Psoas muscle (tissue), 8 donors: ENCODE measurements around the gene SLX1A. TPM values are rescaled to one million over a fixed set of nuclear protein-coding genes. Genes with fewer than 3 reads are reported as not detected.

ENCODE experiments used
- ATAC-seq, 4 donors: fragments of 200-7000 bp; cut with Tn5 transposase; one replicate each; pipeline ENCODE4 v1.9.1; 2020; ENCODE audit warnings: moderate library complexity in 3 of 4, mild to moderate bottlenecking in 2 of 4
- DNase-seq, 2 donors: peaks; one replicate each; pipeline ENCODE4 v3.0.0-alpha.2; 2020
- H3K27ac ChIP-seq: fragments of 200-600 bp; one replicate; pipeline ENCODE4 v1.8.0; 2022
- H3K27me3 ChIP-seq, 3 donors: fragments of 200-600 bp in 1 of 3; one replicate each; pipeline versions ENCODE4 v1.6.1 to v1.8.0; 2013 to 2022; ENCODE audit warnings: low read length in 2 of 3, mild to moderate bottlenecking in 2 of 3, moderate library complexity in 1 of 3; ENCODE audit not compliant: insufficient read depth in 3 of 3
- H3K36me3 ChIP-seq, 2 donors: fragments of 200-600 bp in 1 of 2; one replicate each; pipeline versions ENCODE4 v1.6.1 to v1.8.0; 2013 to 2022; ENCODE audit warnings: low read depth in 1 of 2, mild to moderate bottlenecking in 1 of 2, moderate library complexity in 1 of 2; ENCODE audit not compliant: insufficient read depth in 1 of 2
- H3K4me1 ChIP-seq: fragments of 200-600 bp; one replicate; pipeline ENCODE4 v1.8.0; 2022
- H3K4me3 ChIP-seq: fragments of 200-600 bp; one replicate; pipeline ENCODE4 v1.8.0; 2022; ENCODE audit warnings: mild to moderate bottlenecking
- H3K9me3 ChIP-seq: fragments of 200-600 bp; one replicate; pipeline ENCODE4 v1.8.0; 2022
- WGBS, 3 donors: extraction: QIAGEN DNeasy Blood & Tissue Kit; methylation state at CpG; one replicate each; pipeline versions ENCODE4 v1.1.6 to v1.1.7; 2013; 5-methylcytosine and 5-hydroxymethylcytosine counted together
- intact Hi-C, 2 donors: fragments of 100-400 bp; cut with DNase I; formaldehyde crosslinking; loops; one replicate each; pipeline versions ENCODE4 v1.11.0 to v1.14.2; 2022
- polyA plus RNA-seq, 3 donors: library from polyadenylated mRNA; stranded (reverse); fragments of 200-250 nt; gene quantifications; one replicate each; pipeline ENCODE4 v1.2.3, GENCODE V29; 2013
- total RNA-seq, 4 donors: library from RNA; stranded (reverse); fragmentation: NEBNext Ultra II Directional in 2 of 4; extraction: Animal tissue kit (Norgen Biotek cat#: 25700) in 2 of 4; gene quantifications; one replicate each; pipeline versions ENCODE4 v1.2.1 to v1.2.4, GENCODE V29; 2021 to 2023
- TF ChIP-seq, protein P1 (sequence below): fragments of 200-600 bp; IDR thresholded peaks from one replicate; pipeline ENCODE4 v1.8.0; 2022; ENCODE audit warnings: antibody characterized with exemption
- donor health status: healthy with polysubstance abuse.
- donor health status: DM: no; HTN: no; CAD: no; lungs with moderate emphysema.
- donor health status: Bipolar disorder and iron deficiency.
- donor health status: healthy.
- donor health status: DM: yes; HTN: yes; CAD: no.
- donor health status: DM: no; HTN: no; CAD: no.
- donor health status: DM: no; HTN: no; CAD: no.
- donor health status: DM: yes; HTN: yes; CAD: no.

Gene SLX1A
- total and polyA plus RNA-seq, 7 donors, result 9.2 to 45.2 (median 34.5) TPM

DNA sequence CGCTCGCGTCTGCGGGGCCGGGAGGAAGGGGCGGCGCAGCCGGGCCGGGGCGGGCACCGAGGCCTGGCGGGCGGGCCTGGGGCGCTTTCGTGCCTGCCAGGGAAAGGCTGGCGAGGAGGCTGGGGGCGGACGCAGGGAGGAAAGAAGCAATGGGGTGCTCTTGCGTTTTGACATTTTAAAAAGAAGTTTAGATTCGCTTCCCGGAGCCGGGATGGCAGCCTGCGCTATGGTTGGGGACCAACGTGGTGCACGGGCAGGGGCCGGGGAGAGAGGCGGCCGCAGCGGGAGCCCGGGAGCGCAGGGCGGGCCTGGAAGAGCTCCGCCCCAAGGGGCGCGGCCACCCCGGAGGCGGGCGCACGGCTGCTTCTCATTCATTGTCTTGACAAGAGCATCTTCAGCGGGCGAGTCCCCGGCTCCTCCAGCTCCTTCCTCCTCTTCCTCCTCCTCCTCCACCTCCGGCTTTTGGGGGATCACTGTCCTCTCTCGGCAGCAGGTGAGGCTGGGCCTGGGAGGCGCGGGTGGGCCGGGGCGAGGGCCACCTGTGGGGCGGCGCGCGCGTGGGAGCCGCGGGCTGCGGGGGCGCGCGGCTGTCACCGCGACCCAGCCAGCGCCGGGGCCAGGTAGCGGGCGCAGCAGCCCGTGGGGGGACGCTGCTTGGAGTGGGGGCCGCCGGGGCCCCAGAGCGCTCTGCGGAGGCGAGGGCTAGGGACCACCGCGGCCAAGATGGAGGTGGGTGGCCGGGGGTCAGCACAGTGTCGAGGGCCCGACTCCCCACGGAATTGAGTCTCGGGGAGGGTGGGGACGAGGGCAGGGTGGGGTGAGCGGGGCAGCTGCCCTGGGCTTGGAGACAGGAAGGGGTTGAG lies 10.2 kb upstream of the SLX1A start, which contains the start of gene CORO1A:
Gene CORO1A, plus strand, starts transcription at position 370 of the 863 bp plus-strand sequence. CDS start 1,608 bp downstream, outside the sequence.
- Histone ChIP-seq H3K9me3 (no peaks in the 10 kb centered on the region), H3K27me3 (no peaks in the 10 kb centered on the region), H3K4me1 (peaks cover 4% of the 10 kb centered on the region), H3K36me3 (no peaks in the 10 kb centered on the region), H3K4me3 (peak within 1 kb of the TSS; percentile 79), H3K27ac (peak within 1 kb of the TSS; percentile 41)
- DNase-seq (peak; percentile 83 to 90), ATAC-seq (peak; percentile 75 to 89 (median 82))
- 0 to 1% (median 1%) methylated on average over 47 to 81 of the region's 81 CpGs for WGBS, 3 donors
- intact Hi-C loops, result loop anchor here in 1 of 2 donors (5.0 kb wide), 3 partner anchors 61 to 141 kb away; partner anchors contain the start of genes MAPK3 and YPEL3
- TF ChIP-seq, protein P1, sequence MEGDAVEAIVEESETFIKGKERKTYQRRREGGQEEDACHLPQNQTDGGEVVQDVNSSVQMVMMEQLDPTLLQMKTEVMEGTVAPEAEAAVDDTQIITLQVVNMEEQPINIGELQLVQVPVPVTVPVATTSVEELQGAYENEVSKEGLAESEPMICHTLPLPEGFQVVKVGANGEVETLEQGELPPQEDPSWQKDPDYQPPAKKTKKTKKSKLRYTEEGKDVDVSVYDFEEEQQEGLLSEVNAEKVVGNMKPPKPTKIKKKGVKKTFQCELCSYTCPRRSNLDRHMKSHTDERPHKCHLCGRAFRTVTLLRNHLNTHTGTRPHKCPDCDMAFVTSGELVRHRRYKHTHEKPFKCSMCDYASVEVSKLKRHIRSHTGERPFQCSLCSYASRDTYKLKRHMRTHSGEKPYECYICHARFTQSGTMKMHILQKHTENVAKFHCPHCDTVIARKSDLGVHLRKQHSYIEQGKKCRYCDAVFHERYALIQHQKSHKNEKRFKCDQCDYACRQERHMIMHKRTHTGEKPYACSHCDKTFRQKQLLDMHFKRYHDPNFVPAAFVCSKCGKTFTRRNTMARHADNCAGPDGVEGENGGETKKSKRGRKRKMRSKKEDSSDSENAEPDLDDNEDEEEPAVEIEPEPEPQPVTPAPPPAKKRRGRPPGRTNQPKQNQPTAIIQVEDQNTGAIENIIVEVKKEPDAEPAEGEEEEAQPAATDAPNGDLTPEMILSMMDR, result no peak

DNA sequence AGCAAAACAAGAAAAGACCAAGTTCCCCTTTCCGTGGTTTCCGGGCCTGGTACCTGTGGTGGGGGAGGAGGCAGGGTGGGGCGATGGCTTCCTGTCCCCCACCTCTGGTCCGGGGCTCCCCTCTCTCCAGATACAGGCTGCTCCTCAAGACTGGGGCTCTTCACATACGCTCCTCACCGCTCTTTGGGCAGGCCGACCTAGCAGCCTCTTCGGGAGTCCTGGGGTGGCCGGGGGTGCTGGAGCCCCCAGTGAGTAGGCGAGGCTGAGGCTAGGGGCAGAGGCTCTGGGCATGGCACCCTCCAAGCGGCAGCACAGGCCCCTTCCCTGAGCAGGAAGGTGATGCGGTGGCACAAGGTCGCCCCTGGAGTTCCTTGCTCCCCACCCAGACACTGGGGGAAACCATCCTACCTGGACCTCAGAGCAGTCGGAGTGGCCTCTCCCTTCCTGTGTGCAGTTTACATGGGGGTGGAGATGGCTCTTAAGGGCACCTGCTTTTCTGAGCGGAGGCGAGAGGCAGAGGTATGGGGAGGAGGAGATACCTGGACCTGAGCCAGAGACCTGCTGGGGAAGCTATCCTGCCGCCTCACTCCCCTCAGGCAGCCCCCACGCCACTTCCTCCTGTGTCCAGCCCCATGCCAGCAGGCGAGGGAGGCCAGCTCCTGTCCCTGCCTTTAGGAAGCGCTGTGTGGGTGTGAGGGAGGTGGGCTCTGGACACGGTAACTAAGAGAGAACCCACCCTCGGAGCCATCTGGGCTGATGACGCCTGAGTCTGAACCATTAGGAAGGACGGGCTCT lies 9.4 kb upstream of the SLX1A start:
- no peaks in the 10 kb centered on the region for H3K36me3 ChIP-seq
- H3K4me3 ChIP-seq, result peak overlapping the region; percentile 79
- no peaks in the 10 kb centered on the region for H3K27me3 ChIP-seq
- peaks cover 4% of the 10 kb centered on the region for H3K4me1 ChIP-seq
- no peaks in the 10 kb centered on the region for H3K9me3 ChIP-seq
- ATAC-seq, result no peak
- TF ChIP-seq, protein P1, result no peak
- no peak overlapping the region for H3K27ac ChIP-seq
- 36 to 40% (median 38%) methylated on average over 20 to 24 of the region's 24 CpGs for WGBS, 3 donors
- peak; percentile 23 to 63 for DNase-seq
- intact Hi-C loops, result loop anchor here in 1 of 2 donors (5.0 kb wide), 3 partner anchors 62 to 142 kb away; partner anchors contain the start of genes MAPK3 and YPEL3

DNA sequence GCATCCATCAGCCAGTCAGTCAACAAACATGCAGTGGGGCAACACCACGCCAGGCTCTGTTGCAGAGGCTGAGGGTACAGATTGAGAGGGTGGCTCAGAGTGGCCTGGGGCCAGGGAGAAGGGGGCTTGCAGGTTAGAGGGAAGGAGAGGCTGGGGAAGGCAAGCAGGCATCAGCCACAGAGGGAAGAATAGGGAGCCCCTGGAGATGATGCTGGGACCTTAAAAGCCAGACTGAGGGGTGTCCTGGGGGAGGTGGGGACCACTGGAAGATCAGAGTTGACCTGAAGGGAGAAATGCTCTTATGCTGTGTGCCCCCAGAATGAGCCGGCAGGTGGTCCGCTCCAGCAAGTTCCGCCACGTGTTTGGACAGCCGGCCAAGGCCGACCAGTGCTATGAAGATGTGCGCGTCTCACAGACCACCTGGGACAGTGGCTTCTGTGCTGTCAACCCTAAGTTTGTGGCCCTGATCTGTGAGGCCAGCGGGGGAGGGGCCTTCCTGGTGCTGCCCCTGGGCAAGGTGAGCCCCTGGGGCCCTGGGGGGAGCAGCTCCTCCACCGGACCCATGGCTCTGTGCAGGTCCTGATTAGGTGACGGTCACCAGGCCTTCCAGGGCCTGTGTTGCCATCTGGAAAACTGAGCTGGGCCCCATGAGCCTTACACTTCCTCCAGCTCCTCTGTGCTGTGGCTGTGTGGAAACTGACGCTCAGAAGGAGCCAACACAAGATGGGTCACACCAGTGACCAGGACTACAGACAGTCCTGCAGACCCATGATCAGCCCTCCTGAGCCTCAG lies 8.6 kb upstream of the SLX1A start:
- Histone ChIP-seq H3K4me1 (peaks cover 4% of the 10 kb centered on the region), H3K9me3 (no peaks in the 10 kb centered on the region), H3K4me3 (peak overlapping the region; percentile 79), H3K36me3 (no peaks in the 10 kb centered on the region), H3K27me3 (no peaks in the 10 kb centered on the region), H3K27ac (no peak overlapping the region)
- 76 to 79% (median 76%) methylated on average over 13 of the region's 13 CpGs for WGBS, 3 donors
- intact Hi-C loops, result loop anchor here in 1 of 2 donors (5.0 kb wide), 3 partner anchors 63 to 143 kb away; partner anchors contain the start of genes MAPK3 and YPEL3
- TF ChIP-seq, protein P1, result no peak
- ATAC-seq, result no peak
- DNase-seq, result peak; percentile 14 to 58

DNA sequence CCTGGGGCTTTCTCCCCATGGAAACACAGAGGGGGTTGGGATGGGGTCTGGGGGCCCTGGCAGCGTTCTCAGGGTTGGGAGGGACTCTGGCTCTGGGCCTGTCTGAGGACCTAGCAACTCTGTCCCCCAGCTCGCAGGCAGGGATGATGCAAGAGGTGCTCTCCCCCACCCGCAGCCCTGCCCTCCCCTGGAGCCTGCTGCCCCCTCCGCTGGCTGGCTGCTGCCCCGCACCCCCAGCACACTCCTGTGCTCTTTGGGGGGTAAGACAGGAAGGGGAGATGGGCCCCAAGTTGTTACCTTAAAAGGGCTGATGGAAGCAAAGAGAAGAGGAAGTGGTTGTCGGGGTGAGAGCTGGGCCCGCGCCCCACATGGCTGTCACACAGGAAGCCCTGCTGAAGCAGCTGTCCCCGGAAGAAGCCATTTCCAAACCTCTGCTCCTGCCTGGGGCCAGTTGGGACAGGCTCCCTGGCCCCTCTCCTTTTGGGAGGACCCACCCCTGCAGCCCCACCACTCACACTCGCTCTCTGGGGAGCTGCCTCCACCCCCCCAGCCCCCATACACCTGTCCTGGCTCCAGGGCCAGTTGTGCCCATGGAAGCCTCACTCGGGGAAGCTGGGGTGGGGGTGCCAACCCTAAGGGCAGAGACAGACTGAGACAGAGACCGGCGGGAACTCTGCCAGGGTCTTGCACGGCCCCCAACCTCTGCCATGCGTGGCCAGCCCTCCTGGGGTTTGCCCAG lies 7.8 kb upstream of the SLX1A start:
- Histone ChIP-seq H3K4me3 (peak overlapping the region; percentile 11), H3K27me3 (no peaks in the 10 kb centered on the region), H3K36me3 (no peaks in the 10 kb centered on the region), H3K27ac (no peak overlapping the region), H3K4me1 (peaks cover 4% of the 10 kb centered on the region), H3K9me3 (no peaks in the 10 kb centered on the region)
- ATAC-seq (peak in 1 of 4 donors; percentile 4), DNase-seq (peak; percentile 45 to 76)
- intact Hi-C loops, result no loop called here
- TF ChIP-seq, protein P1, result no peak
- WGBS, 3 donors, result 66 to 71% (median 68%) methylated on average over 13 to 15 of the region's 15 CpGs
